Spleen (tissue), 7 donors: ENCODE measurements around the gene SNAP29.

Source experiments
- CTCF ChIP-seq, 11 experiments: fragments of 200-600 bp in 7 of 11; fragments of 450-650 bp in 4 of 11; sonication (generic) in 4 of 11; IDR thresholded peaks in 8 of 11; conservative IDR thresholded peaks in 3 of 11; 1 replicate in 7 of 11; 2 replicates in 4 of 11; pipeline versions ENCODE4 v1.4.0 to v1.8.0; 2016 to 2021; ENCODE audit warnings: antibody characterized with exemption in 11 of 11, inconsistent platforms in 4 of 11, mild to moderate bottlenecking in 1 of 11
- POLR2AphosphoS5 ChIP-seq, 3 donors: sonication (generic); formaldehyde crosslinking; IDR thresholded peaks; one replicate each; pipeline ENCODE4 v1.5.1; 2017; ENCODE audit warnings: antibody characterized with exemption in 3 of 3
- donor health status: DM: no; HTN: no; CAD: no; lungs with moderate emphysema.
- donor health status: DM: no; HTN: no; CAD: no.
- donor health status: DM: no; HTN: no; CAD: no.

- TF ChIP-seq CTCF (IDR thresholded peaks at IDR 0.05 in 8 of 11, conservative IDR thresholded peaks at IDR 0.05 in 3 of 11) (no peak), POLR2AphosphoS5 (IDR thresholded peaks at IDR 0.05) (no peak)
Measured at GRCh38 chr22:20940186-20940651, 81.4 kb downstream of the SNAP29 start.
